Activated naive CD4-positive, alpha-beta T cell treated with anti-CD3 and anti-CD28 coated beads, Interleukin-2, amount 10 ng/mL, durations not matched to agents 7 days and 5 days (primary cell): ENCODE results near the gene STRA8.

Source experiments
- CTCF ChIA-PET: fragments of 350-600 bp; sonication (Branson Sonifier 250); formaldehyde crosslinking; loops from one replicate; lab custom pipeline; 2021; ENCODE audit warnings: antibody characterized with exemption; lab: Charles Lee
- DNase-seq: peaks from one replicate; pipeline ENCODE4 v3.0.0-alpha.2; 2020
- H3K27ac Mint-ChIP-seq: one replicate; pipeline ENCODE4 v1.8.0; 2021; ENCODE audit warnings: mild to moderate bottlenecking, moderate library complexity, mixed read lengths
- H3K27me3 Mint-ChIP-seq: one replicate; pipeline ENCODE4 v1.8.0; 2021; ENCODE audit warnings: mild to moderate bottlenecking, mixed read lengths
- H3K36me3 Mint-ChIP-seq: one replicate; pipeline ENCODE4 v1.8.0; 2021; ENCODE audit warnings: mixed read lengths
- H3K4me1 Mint-ChIP-seq: one replicate; pipeline ENCODE4 v1.8.0; 2021; ENCODE audit warnings: mixed read lengths
- H3K4me3 Mint-ChIP-seq: one replicate; pipeline ENCODE4 v1.8.0; 2021; ENCODE audit warnings: mild to moderate bottlenecking, moderate library complexity, mixed read lengths
- H3K9me3 Mint-ChIP-seq: one replicate; pipeline ENCODE4 v1.8.0; 2021; ENCODE audit warnings: mixed read lengths

Gene STRA8

DNA sequence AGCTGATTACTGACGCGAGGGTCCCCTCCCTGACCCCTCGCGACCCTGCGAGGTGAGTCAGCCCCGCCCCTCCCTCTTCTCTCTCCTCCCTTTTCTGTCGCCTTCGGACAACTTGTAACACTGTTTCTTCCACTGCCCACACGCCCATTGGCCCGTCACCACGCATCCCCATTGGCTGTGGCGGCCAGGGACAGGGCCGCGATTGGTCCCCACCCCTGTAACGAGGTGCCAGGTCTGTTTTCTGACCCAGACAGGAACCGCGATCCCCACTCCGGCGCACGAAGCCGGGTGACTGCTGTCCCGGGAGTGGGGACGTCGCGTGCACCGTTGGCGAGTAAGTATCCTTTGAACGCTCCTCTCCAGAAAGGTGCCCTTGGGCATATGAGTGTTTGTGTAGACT, at the start of gene STRA8:
Gene STRA8, plus strand, starts transcription at position 269 of the 400 bp plus-strand sequence. CDS start 6,687 bp downstream, outside the sequence.
- no peak for DNase-seq
- Mint-ChIP-seq H3K4me1 (peaks cover 10% of the 10 kb centered on the region), H3K4me3 (no peak within 1 kb of the TSS), H3K27me3 (peaks cover 5% of the 10 kb centered on the region), H3K9me3 (no peaks in the 10 kb centered on the region), H3K27ac (no peak within 1 kb of the TSS), H3K36me3 (no peaks in the 10 kb centered on the region)
- CTCF ChIA-PET, result no interaction called here

DNA sequence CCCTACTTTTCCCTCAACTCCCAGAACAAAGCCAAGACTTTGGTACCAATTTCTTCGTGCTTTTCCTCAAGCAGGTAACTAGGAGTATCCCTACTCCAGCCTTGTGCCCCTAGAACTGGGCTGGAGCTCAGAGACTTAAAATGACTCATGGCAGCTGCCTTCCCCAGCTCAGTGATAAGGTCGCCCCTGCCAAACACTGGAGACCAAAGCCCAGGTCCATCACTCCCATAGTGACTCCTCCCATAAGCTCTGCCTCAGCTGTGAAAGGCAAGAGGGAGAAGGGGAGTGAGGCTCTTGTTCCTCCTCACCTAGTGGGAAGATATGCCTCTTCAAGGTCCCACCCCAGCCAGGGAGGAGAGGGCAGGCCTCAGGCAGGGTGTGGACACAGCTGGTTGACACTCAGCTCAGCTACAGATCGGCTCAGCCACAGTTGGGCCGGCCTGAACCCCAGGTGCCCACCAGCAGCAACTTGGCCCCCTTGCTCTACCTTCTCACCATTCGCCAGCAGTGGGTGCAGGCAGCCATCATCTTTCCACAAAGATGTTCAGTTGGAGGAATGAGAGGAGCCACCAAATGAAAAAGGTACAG, 49.3 kb upstream of the STRA8 start:
- Mint-ChIP-seq H3K27me3 (no peaks in the 10 kb centered on the region), H3K27ac (no peak overlapping the region), H3K9me3 (peaks cover 39% of the 10 kb centered on the region), H3K4me1 (no peaks in the 10 kb centered on the region), H3K4me3 (no peak overlapping the region), H3K36me3 (peaks cover 63% of the 10 kb centered on the region)
- CTCF ChIA-PET, result no interaction called here
- DNase-seq, result no peak

DNA sequence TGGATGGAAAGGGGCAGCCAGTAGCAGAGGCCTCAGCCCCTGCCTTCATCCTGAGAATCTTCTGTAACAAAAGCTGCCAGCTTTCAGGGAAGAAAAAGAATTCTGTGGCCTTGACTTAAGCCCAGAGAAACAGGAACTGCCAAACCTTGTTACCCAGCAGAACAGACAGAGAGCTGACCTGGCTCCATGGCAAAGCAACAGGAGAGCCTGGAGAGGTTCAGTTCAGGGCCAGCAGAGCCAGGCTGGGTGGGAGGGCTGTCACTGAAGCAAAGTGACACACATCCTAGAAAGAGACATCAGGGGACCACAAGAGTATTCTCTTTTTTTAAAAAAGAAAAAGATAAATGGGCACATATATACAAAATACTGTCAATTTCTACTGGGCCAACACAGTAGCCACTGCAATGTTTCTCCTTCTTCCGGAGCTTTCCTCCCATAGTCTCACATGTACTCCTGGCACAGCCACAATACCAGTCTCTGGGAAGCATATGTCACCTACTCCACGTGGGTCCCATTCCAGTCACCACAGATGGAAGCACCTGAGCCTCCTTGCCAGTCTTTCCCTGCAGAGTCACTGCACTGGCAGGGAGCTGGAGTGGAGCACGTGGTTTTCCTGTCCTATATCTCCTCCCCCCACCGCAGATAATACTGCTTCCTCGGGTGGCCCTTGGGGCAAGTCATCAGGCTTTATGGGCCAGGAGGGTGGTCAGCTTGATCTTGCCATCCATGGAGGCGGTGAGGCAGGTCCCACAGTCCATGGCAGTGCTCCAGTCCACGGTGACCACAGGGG, 48.0 kb upstream of the STRA8 start:
- peaks cover 25% of the 10 kb centered on the region for H3K9me3 Mint-ChIP-seq
- peak; percentile 10 for DNase-seq
- no peak overlapping the region for H3K4me3 Mint-ChIP-seq
- peaks cover 59% of the 10 kb centered on the region for H3K36me3 Mint-ChIP-seq
- no peak overlapping the region for H3K27ac Mint-ChIP-seq
- H3K27me3 Mint-ChIP-seq, result no peaks in the 10 kb centered on the region
- H3K4me1 Mint-ChIP-seq, result no peaks in the 10 kb centered on the region
- CTCF ChIA-PET, result no interaction called here

GRCh38 chr7:135186261-135186540, 47.4 kb upstream of the STRA8 start:
- peak; percentile 7 for DNase-seq
- Mint-ChIP-seq H3K4me3 (no peak overlapping the region), H3K27me3 (no peaks in the 10 kb centered on the region), H3K9me3 (peaks cover 21% of the 10 kb centered on the region), H3K27ac (no peak overlapping the region), H3K36me3 (peaks cover 59% of the 10 kb centered on the region), H3K4me1 (no peaks in the 10 kb centered on the region)
- CTCF ChIA-PET, result no interaction called here

GRCh38 chr7:135186841-135187253, 46.8 kb upstream of the STRA8 start:
- Mint-ChIP-seq H3K4me1 (no peaks in the 10 kb centered on the region), H3K9me3 (peaks cover 15% of the 10 kb centered on the region), H3K27me3 (no peaks in the 10 kb centered on the region), H3K4me3 (no peak overlapping the region), H3K36me3 (peaks cover 57% of the 10 kb centered on the region), H3K27ac (no peak overlapping the region)
- DNase-seq, result peak; percentile 9
- CTCF ChIA-PET, result no interaction called here

GRCh38 chr7:135188298-135188984, 45.2 kb upstream of the STRA8 start:
- Mint-ChIP-seq H3K27me3 (no peaks in the 10 kb centered on the region), H3K4me3 (no peak overlapping the region), H3K27ac (no peak overlapping the region), H3K4me1 (no peaks in the 10 kb centered on the region), H3K36me3 (peaks cover 48% of the 10 kb centered on the region), H3K9me3 (peaks cover 2% of the 10 kb centered on the region)
- CTCF ChIA-PET, result interaction anchor here (0.9 kb wide), 1 partner anchor 10 kb away, joined by 3 read pairs; no protein-coding TSS in a partner anchor
- DNase-seq, result peak; percentile 14

DNA sequence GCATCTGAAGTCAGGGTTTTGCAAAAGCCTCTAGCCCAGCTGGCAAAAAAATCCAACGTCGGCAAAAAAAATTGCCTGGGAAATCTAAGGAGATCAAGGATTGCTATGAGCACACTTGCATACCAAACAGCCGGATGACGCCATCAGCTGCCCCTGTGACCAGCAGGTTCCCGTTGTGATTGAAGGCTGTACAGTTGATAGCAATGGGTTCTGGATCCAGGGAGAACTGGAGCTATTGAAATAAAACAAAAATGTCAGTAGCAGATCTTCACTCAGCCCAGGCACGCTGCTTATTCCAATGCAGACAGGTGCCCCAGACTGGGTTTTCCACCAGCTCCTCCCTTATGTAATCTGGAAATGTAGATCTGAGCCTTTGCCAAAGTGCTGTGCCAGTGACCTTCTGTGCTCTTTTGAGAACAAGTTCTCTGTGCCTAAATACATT, 44.4 kb upstream of the STRA8 start:
- peak; percentile 11 for DNase-seq
- Mint-ChIP-seq H3K36me3 (peaks cover 49% of the 10 kb centered on the region), H3K4me3 (no peak overlapping the region), H3K27me3 (no peaks in the 10 kb centered on the region), H3K27ac (no peak overlapping the region), H3K4me1 (no peaks in the 10 kb centered on the region), H3K9me3 (no peaks in the 10 kb centered on the region)
- CTCF ChIA-PET, result interaction anchor here (0.9 kb wide), 1 partner anchor 9 kb away, joined by 3 read pairs; no protein-coding TSS in a partner anchor

DNA sequence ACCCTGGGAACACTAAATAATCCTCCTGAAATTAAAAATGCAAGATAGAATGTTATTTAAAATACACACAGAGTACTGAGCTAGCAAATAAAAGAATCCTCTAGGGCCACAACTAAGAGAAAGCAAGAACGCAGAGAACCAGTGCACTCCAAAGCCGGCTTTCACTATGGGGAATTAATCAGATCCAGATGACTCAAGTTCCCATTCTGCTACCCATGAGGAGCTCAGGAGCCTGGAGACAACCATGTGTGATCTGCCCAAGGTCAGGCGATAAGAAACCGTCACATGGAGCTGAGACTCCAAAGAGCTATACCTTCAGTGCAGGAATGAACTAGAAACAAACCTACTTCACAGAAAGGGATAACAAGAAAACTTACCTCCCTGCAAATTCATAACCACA, 43.7 kb upstream of the STRA8 start:
- Mint-ChIP-seq H3K4me1 (no peaks in the 10 kb centered on the region), H3K4me3 (no peak overlapping the region), H3K27me3 (no peaks in the 10 kb centered on the region), H3K36me3 (peaks cover 46% of the 10 kb centered on the region), H3K9me3 (no peaks in the 10 kb centered on the region), H3K27ac (no peak overlapping the region)
- peak; percentile 10 for DNase-seq
- CTCF ChIA-PET, result no interaction called here

DNA sequence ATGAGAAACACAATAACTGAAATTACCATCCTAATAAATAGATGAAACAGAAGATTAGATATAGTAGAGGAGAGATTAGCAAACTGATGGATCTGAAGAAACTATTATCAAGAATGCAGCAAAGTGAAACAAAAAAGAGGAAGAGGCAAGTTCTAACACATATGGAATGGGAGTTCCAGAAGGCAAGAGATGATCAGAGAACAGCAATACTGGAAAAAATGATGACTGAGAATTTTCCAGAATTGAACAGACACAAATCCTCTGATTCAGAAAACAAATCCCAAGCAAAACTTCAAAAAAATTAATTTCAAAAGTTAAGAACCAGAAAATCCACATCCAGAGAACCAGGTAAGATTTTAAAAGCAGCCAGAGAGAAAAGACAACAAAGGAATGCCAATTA, 42.9 kb upstream of the STRA8 start:
- no peak for DNase-seq
- Mint-ChIP-seq H3K36me3 (peaks cover 41% of the 10 kb centered on the region), H3K27me3 (no peaks in the 10 kb centered on the region), H3K27ac (peak overlapping the region; percentile 4), H3K4me1 (no peaks in the 10 kb centered on the region), H3K4me3 (no peak overlapping the region), H3K9me3 (no peaks in the 10 kb centered on the region)
- CTCF ChIA-PET, result interaction anchor here (0.6 kb wide), 1 partner anchor 12 kb away, joined by 3 read pairs; no protein-coding TSS in a partner anchor

GRCh38 chr7:135192914-135193536, 40.6 kb upstream of the STRA8 start:
- Mint-ChIP-seq H3K9me3 (no peaks in the 10 kb centered on the region), H3K4me1 (no peaks in the 10 kb centered on the region), H3K27ac (no peak overlapping the region), H3K4me3 (no peak overlapping the region), H3K36me3 (peaks cover 38% of the 10 kb centered on the region), H3K27me3 (no peaks in the 10 kb centered on the region)
- DNase-seq, result no peak
- CTCF ChIA-PET, result no interaction called here

- H3K27ac Mint-ChIP-seq, result no peak overlapping the region
- no peaks in the 10 kb centered on the region for H3K9me3 Mint-ChIP-seq
- H3K4me1 Mint-ChIP-seq, result no peaks in the 10 kb centered on the region
- no peak overlapping the region for H3K4me3 Mint-ChIP-seq
- no peak for DNase-seq
- peaks cover 38% of the 10 kb centered on the region for H3K36me3 Mint-ChIP-seq
- CTCF ChIA-PET, result no interaction called here
- no peaks in the 10 kb centered on the region for H3K27me3 Mint-ChIP-seq
Observed at GRCh38 chr7:135193615-135194081, 40.0 kb upstream of the STRA8 start.

DNA sequence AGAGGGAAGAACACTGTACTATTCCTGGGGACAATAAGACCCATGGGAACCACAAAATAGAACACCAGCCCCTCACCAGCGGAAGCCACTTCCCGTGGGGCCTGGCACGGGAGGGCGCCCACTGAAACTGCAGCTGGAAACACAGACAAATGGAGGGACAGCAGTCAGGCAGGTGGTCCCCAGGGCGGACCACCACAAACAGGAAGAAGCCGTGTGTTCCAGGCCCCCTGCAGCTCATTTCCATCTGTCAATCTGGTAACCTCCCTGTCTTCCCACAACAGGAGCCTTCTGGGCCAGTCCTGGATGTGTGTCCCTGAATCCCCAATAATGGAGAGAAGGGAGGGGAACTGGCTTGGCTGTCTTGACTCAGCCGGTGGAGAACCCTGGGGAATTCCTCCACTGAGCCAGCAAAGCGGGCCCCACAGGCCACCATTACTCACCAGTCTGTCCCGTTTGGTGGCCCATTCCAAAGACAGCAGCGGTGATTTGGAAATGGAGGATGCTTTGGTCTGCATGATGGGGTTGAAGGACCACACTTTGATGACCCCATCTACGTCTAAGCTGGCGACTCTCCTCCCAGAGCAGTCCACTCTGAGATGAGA, 39.0 kb upstream of the STRA8 start:
- peaks cover 35% of the 10 kb centered on the region for H3K36me3 Mint-ChIP-seq
- no peak for DNase-seq
- H3K4me1 Mint-ChIP-seq, result no peaks in the 10 kb centered on the region
- no peak overlapping the region for H3K4me3 Mint-ChIP-seq
- CTCF ChIA-PET, result no interaction called here
- H3K27me3 Mint-ChIP-seq, result no peaks in the 10 kb centered on the region
- H3K27ac Mint-ChIP-seq, result no peak overlapping the region
- no peaks in the 10 kb centered on the region for H3K9me3 Mint-ChIP-seq

DNA sequence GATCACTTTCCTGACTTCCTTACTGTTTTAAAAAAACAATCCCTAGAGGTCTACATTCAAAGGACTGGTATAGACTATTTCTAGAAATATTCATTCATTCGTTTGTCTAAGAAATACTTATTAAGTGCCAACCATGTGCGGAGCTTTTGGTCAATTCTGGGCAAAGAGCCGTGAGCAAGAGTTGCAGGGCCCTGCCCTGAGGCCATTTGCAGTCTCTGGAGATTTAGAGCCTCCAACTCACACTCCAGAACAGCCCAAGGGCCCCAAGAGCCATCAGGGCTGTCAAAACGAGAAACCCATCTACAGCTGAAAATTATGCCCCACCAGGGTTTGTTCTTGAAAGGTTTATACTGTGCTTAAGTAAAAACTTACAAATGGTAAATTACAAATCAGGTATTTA, 38.5 kb upstream of the STRA8 start:
- Mint-ChIP-seq H3K4me1 (no peaks in the 10 kb centered on the region), H3K36me3 (peaks cover 35% of the 10 kb centered on the region), H3K4me3 (no peak overlapping the region), H3K9me3 (no peaks in the 10 kb centered on the region), H3K27me3 (no peaks in the 10 kb centered on the region), H3K27ac (no peak overlapping the region)
- DNase-seq, result no peak
- CTCF ChIA-PET, result no interaction called here
